Measurements from ENCODE around the gene ITSN1.
"Not testable (repeated sequence)": the region's sequence is repeated elsewhere in the genome, so short reads cannot be mapped to it uniquely, and the experiment has no call there.

The ITSN1 gene

GRCh38 chr21:33684068-33684467 is 41.8 kb downstream of the ITSN1 start:
- DNase-seq, result no peak

- no peak for DNase-seq
These were observed 42.7 kb downstream of the ITSN1 start for GRCh38 chr21:33684923-33685560.

DNA sequence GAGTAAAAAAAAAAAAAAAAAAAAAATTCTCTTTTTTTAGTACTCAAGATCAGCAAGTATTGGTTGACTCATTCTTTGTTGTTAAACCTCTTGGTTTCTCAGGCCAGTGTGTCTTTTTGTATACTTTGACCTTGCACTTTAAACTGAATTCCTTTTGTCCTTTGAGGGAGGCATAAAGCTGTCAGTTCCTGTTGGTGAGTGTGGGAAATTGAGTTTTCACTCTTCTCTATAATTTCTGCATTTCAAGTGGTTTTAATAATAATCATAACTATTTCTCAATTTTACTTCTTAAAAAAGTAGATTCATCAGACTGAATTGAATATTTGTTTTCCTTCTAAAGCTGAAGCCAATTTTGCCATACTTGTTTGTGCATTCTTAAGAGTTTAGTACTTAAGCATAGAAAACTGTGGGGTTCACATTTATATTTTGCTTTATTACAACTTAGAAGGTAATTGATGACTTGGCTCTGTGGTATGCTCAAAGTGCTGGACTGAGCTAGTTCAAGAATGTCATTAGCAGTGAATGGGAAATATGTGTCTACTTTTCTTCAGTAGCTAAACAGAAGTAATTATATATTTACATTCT is 43.4 kb downstream of the ITSN1 start:
- DNase-seq, result no peak

GRCh38 chr21:33686386-33686785 is 44.1 kb downstream of the ITSN1 start:
- no peak for DNase-seq

DNA sequence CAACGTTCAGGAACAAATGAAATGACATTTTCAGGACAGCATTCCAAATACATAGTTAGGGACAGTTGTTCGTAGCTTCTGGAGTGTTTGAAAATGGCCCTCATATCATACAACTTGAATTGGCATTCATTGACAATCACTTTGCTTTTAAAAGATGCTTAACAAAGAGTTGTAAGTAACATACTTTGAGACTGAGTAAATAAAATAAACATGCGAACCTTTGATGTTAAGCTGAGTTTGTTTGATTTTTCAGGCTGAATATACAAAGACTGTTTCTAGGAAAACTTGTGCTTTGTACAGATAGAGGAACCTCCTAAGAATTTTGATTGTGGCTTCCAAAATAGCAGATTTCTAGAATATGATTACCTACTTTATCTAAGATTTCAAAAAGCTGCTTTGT is 45.3 kb downstream of the ITSN1 start:
- DNase-seq, result no peak

GRCh38 chr21:33688353-33688752 is 46.1 kb downstream of the ITSN1 start:
- DNase-seq, result no peak

DNA sequence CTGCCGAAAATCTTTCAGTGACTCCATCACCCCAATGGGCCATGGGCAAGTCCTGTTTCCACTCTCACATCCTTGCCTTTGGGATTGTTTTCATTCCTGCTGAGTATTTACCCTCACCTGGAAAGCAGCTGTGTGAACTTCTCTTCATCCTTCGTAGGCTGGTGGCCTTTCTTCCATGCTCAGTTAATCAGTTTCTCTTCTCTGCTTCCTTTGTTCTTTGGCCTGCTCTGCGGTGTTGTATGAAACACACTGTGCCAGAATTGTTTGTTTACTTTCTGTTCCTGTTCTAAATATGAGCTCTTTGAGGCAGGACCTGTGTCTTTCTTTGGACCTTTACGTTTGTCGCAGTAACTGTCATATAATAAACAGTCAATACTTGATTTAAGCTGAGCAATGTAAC is 48.6 kb downstream of the ITSN1 start:
- DNase-seq, result no peak

DNA sequence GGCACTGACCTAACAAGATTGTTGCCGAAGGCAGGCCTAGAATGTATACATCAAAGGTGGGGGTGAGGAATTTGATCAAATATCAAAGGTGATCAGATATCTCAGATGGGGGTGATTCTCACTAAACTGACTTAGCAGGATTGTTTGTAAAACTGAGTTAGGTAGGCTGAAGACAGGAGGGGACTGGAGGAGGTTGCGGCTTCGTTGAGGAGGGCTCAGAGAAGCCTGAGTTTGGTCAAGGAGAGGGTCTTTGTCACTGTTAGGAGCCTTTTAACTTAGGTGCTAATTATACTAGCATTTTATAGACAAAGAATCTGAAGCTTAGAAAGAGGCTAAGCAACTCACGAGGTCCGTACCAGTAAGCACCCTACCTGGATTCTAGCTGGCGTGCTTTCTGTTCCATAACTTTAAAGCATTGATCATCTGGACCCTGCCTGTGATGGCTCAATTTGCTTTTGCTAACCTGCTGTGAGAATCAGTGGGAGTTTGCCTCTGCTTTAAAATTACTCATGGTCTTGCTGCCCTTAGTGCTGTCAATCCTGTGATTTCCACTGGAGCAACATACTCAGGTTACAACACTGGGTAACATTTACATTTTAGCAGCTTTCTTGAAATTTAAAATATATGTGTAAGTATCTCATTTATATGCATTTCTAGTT is 49.8 kb downstream of the ITSN1 start:
- DNase-seq, result no peak

DNA sequence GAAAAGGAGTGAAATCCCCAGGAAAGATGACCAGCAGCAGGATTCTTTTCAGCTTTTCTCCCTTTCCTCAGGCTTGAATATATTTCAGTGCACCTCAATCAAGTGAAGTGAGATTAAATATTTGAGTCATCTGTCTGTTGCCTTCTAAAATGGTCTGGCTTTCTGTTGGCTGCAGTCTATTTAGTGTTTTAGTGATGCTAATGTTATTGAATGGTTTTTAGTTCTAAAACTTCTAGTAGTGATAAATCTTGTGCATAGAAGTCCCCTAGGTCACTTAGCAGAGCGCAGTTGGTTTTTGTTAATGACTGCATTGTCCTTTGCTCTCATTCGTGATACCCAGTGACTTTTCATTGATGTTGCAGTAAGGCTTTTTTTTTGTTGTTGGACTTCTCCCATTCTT is 53.5 kb downstream of the ITSN1 start:
- DNase-seq, result no peak

- DNase-seq, result no peak
These were observed 54.2 kb downstream of the ITSN1 start for GRCh38 chr21:33696465-33696864.

DNA sequence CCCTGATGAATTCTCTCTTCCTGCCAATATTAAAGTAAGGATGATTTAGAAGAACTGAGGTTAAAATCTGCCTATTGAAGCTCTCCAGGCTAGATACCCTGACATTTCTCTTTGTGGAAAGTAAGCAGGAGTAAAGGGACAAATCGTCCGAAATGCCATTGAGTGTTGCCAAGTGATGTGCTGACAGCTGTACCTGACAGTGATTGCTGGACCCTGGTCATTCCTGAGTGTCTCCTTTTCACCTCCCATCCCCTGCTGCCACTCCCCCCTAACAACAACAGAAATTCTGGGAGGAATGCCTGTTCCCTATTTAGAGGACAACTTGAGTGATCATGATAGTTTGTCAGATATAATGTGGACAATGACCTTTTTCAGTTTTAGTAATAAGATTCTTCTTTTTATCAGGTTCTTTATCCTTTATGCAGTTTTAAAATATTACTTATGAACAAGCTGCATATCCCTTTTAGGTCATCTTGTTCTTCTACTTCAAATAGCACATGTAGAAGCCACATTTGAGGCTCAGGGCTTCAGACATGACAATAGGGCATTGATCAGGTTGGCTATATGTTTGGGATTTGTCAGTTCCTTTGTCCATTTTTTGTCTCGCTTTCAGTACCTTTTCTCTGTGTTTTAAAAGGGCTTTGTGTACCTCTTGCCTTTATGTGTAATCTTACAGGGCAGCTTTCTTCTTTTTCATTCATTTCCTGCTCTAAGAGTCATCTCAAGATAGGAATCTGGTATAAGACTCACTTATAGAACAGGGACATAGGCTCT is 56.0 kb downstream of the ITSN1 start:
- DNase-seq, result no peak

DNA sequence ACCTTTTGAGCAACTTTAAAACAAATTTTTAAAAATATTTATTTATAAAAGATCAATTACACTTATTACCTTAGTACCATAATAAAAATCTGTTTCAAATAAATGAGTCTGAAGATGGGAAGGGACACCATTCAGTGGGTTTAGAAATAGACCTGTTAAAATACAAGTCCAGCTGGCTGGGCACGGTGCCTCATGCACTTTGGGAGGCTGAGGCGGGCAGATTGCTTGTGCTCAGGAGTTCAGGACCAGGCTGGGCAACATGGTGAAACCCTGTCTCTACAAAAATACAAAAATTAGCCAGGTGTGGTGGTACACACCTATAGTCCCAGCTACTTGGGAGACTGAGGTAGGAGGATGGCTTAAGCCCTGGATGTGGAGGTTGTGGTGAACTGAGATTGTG is 57.0 kb downstream of the ITSN1 start:
- DNase-seq, result no peak

- no peak for DNase-seq
These were observed 58.2 kb downstream of the ITSN1 start for GRCh38 chr21:33700491-33700890.

GRCh38 chr21:33703750-33704606 is 61.7 kb downstream of the ITSN1 start:
- no peak for DNase-seq

GRCh38 chr21:33707846-33708245 is 65.5 kb downstream of the ITSN1 start:
- no peak for DNase-seq

- no peak for DNase-seq
These were observed 66.6 kb downstream of the ITSN1 start for GRCh38 chr21:33708874-33709273.

DNA sequence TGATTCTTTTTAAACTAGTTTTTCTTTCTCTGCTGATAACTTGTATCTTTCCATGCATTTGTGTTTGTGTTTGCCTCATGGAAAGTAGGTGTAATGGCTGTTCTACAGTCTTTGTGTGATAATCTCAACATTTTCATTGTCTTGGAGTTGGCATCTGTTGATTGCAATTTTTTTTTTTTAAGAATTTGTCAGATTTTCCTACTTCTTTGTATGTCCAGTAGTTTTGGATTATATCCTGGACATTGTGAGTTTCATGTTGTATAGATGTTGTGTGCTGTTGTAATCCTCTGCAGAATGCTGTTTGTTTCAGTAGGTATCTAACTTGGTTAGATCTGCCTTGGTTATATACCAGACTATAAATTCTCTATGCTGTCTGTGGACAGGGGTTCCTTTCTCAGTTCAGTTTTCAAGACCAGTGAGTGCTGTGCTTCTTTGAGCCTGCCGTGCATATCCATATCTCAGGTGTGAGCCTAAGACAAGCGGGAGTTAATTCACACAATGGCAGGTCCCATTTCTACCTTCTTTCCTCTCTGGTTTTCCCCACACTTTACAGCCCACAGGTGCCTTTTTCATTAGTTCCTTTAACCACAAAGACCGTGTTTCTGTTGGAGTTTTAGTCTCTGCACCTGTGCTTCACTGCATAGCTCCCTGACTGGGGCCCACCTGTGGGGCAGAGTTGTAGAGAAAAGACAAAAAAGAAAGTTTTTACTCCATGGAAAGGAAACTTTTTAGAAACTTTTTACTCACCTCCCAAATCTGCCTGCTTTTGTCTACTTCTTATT is 69.9 kb downstream of the ITSN1 start:
- no peak for DNase-seq

DNA sequence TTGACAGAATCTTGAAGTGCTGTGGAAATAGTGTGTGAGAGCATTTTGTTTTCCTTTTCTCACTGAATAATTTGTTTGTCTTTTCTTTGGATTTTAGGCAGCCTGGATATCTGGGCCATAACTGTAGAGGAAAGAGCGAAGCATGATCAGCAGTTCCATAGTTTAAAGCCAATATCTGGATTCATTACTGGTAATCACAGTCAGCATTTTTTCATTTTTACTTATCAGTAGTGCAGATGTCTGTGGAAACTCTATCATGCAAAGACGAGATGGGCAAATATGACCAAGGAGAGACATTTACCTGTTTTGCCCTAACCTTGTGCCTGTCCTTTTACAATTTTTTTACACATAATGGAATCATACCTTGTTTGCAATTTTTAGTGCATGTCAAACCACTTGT is 78.8 kb downstream of the ITSN1 start:
- DNase-seq, result no peak

DNA sequence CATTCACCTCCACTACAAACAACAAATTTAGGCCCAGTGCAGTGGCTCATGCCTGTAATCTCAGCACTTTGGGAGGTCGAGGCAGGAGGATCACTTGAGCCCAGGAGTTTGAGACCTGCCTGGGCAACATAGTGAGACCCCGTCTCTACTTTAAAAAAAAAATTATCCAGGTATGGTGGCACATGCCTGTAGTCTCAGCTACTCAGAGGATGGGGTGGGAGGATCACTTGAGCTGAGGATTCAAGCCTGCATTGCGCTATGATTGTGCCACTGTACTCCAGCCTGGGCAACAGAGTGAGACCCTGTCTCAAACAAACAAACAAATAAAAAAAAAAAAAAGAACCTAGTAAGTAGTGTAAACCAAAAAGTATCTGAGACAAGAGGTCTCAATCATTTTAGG is 86.8 kb downstream of the ITSN1 start:
- DNase-seq, result not testable (repeated sequence)

- no peak for DNase-seq
These were observed 87.3 kb downstream of the ITSN1 start for GRCh38 chr21:33729641-33730040.

GRCh38 chr21:33731447-33731846 is 89.1 kb downstream of the ITSN1 start:
- DNase-seq, result no peak

DNA sequence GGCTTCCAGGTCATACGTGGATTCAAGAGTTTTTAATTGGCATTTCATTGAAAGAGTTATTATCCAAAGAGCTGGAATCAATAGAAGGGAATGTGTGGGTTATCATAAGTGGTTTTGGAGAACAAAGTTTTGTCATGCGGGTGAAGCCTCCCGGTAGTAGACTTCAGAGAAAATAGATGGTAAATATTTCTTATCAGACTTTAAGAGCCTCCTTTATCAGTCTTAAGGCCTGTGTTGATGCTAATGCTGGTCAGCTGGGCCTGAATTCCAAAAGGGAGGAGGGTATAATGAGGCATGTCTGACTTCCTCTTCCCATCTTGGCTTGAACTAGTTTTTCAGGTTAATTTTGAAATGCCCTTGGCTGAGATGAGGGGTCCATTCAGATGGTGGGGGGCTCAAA is 89.7 kb downstream of the ITSN1 start:
- DNase-seq, result no peak

Measured in SIG-M5 (cell line).